CD4-positive, alpha-beta T cell treated with Interleukin-17A for 4 hours (primary cell): ENCODE data around the gene FAM53A.

ENCODE experiments used
- DNase-seq: peaks from one replicate; pipeline ENCODE4 v3.0.0-alpha.2; 2020; ENCODE audit warnings: mixed read lengths

The FAM53A gene

DNA sequence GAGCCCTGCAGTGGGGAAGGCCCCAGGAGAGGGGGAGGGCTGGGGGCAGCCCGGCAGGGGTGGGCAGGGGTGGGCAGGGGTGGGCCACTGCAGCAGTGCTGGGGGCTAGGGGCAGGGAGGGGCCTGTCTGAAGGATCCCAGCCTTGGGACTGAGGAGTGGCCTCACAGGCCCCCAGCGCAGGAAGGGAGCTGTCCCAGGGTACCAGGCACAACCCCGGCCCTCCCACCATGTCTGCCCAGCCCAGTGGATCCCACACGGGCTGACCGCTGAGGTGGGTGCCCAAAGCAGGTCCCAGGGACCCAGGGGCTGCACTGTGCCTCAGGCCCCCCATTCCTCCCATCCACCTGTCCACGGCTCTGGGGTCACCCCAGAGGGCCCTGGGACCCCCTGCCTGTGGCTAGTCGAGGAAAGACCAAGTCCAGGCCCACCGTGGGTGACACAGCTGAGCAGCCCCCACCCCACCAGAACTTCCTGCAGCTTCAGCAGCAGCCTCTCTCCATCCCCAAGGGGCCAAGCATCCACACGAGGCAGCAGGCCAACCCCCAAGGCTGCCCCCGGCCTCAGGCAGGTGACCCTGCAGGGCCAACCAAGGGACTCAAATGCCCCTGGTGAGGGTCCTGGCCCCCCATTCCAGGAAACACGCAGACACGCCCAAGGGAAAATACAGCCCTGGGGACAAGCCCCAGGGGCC, 46.4 kb downstream of the FAM53A start:
- DNase-seq = no peak

DNA sequence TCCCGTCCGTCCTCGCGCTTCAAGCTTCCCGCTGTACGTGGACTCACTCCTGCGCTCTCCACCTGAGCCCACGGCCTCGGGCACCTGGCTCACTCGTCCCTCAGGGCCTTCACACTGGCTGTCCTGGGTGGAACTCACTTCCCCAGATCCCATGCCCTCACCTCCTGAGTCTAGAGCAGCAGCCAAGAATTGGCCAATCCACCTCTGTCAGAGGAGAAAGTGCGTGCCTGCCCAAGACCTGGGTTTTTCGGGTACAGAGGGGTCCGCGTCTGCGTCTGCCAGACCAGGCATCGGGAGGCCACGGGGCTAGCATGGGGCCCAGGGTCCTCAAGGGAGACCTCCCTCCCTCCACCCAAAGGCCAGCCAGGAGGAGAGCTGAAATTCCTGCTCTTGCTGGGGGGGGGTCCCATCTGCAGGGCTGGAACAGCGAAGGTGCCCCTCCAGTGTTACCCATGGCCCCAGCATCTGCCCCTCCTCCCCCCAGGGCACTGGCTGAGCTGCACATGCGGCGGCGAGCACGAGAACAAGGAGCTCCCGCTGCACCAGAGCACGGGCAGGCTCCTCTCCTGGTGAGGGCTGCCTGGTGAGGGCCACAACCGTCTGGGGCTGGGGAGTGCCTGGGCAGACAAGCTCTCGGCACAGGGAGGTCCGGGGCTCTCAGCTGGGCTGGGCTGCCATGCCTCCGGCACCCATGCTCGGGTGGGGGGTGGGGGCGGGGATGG, 47.5 kb downstream of the FAM53A start:
- DNase-seq = no peak

DNA sequence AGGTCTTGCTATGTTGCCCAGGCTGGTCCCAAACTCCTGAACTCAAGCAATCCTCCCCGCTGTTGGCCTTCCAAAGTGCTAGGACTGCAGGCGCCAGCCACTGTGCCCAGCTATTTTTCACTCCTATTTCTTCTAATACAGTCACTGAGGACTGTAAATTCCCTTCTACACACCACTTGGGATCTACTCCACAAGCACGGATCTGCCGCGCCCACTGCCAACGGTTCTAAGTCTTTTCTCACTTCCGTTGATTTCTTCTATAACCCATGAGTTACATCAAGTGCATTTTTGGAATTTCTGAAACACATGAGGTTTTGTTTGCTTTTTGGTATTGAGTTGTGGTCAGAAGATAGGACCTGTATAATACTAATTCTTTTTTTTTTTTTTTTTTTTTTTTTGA, 48.6 kb downstream of the FAM53A start:
- DNase-seq = no peak

DNA sequence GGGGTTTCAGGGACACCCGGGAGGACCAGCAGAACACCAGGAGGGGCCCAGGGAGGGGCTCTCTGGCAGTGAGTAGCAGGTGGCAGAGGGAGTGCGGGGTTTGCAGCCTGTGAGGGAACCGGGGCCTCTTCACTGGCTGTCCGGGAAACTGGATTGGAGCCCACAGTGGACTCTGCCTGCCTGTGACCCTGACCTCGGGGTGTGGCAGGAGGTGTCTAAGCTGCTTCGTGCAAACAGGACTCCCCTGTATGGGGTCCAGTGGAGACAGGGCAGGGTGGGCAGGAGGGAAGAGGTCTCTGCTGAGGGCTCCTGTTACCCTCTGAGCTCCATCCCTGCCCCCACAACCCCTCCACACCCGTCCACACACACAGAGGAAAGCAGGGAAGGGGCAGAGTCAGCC, 50.1 kb downstream of the FAM53A start:
- DNase-seq = no peak

DNA sequence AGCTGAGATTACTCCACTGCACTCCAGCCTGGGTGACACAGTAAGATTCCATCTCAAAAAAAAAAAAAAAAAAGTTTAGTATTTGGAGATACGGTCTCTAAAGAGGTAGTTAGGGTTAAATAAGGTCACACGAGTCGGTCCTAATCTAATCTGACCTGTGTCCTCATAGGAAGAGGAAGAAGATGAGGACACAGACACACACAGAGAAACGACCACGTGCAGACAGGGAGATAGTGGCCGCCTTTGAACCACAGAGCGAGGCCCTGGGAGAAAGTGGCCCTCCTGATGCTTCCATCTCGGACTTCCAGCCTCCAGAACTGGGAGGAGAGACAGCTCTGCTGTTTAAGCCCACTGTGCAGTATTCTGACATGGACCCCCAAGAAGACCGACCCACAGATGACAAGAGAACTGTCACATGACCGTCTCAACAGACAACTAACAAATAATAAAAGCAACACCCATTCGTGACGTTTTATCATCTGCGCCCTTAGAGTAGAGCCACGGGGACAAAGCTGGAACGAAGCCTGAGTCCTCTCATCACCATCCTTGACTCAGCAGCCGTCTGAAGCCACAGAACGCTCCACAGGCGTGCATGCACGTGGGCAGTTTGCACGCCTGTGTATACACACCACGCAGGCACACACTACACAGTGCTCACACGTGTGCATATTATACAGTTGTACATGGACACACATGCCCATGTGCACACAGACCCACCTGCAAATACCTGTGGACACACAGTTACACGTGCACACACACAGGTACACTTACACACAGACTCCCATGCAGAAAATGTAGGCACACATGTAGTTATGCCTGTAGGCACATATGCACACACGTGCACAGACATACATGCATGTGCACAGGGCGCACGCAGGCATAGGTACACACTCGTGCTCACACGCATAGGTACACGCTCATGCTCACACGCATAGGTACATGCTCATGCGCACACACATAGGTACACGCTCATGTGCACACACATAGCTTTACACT, 51.7 kb downstream of the FAM53A start:
- no peak for DNase-seq

DNA sequence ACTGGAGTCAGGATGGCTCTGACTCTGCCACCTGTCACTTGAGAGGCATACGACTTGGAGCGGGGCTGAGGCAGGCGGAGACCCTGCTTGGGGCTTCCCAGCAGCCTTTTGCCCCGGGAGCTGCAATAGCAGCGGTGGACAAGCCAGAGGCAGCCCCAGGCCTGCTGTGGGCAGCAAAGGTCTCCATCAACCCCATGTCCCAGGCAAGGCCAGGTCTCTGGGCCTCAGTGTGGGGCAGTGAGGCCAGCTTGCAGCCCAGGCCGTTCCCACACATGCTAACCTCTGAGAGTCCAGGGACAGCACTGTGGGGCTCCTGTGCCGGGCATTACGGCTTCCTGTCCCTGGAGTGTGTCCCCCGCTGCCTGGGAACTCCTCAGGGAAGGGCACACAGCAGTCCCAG, 53.0 kb downstream of the FAM53A start:
- no peak for DNase-seq

DNA sequence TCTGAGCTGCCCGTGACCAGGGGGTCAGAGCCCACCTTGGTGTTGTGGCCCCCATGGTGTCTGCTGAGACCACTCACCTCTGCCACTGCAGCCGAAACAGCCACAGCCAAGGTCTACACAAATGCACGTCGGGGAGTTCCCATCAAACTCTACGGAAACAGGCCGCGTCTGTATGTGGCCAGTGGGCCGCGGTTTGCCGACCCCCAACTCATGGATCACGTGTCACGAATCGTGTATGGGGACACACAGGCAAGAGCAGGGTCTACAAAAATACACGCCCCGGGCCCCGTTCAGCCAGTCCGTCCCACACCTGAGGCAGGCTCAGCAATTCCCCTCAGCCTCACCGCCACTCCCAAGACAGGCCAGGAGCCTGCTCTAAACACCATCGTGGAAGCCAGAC, 53.8 kb downstream of the FAM53A start:
- no peak for DNase-seq

DNA sequence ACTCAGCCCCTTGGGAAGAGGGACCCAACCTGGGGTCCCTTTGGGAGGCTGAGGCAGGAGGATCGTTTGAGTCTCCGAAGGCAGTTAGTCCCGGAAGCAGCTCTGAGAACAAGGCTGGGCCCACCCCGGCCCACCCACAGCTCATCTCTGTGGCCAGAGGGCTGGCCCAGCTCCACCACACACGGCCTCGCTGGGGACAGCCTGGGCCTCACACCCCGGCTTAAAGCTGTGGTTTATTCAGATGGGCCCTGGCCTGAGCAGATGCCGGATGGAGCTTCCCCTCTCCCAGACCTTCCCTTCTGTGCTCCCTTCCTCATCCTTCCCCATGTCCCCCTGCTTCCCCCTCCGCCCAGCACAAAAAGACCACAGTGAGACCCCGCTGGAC, 54.4 kb downstream of the FAM53A start:
- no peak for DNase-seq

DNA sequence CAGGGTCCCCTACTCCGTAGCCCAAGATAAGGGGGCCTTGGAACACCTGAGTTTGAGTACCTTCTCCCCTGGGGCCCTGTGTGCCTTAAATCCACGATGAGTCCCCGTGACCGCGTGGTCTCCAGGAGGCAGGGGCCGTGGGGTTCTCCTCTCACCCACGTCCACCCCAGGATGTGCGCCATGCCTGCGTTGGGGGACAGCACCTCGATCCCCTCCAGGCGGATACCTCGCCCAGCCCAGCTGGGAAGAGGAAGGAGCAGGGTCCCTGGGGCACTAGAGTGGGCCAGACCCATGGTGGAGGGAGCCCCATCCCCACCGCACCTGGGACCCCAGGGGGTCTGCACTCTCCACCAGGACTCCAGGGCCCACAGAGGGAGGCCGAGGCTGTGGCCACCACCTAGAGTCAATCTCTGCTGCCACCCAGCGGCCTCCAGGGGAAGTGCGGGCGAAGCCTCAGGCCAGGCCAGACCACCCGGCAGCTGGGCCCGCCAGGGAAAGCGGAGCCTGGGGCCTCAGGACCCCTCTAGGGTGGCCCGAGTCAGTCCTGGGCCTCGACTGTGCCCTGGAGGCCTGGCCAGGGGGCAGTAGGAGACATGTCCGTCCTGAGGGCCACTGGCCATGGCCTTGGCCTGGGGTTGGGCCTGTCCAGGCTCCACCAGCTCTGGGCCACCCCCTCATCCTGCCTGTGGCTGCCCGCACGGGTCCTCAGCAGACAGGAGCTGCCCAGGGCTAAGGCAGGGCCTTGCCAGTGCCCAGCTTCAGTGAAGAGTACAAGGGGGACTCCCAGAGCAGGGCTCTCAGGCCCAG, 55.0 kb downstream of the FAM53A start:
- DNase-seq = peak; percentile 83

DNA sequence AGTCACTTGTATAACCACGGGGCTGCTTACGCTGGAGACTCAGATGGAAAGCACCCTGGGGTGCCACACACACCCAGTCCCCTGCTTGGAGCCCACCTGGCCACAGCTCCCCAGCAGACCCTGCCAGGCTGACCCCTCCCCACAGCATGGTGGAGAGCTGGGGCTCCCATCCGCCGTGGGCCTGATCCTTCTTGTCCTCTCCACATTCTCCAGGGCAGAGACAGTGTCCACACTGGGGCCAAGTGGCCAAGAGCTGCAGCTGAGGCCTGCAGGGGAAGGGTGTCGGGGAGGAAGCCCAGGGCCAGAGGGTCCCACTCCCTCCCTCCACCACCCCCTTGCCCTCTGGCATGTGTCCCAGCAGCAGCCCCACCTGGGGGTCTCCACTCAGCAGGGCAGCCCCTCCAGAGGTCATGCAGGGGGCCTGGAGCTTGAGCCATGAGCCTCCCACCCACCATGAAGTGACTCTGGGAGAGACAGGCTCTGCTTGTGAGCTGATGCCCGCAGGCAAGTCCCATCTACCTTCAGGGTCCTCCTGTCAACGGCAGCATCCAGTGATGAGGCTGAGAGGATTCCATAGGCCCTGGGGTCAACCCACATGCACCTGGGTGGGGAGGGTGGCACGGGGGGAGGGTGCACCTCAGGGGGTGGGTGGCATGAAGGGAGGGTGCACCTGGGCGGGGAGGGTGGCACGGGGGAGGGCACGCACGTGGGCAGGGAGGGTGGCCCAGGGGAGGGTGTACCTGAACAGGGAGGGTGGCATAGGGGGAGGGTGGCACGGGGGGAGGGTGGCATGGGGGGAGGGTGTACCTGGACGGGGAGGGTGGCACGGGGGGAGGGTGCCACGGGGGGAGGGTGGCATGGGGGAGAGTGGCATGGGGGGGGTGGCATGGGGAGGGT, 56.4 kb downstream of the FAM53A start:
- no peak for DNase-seq

DNA sequence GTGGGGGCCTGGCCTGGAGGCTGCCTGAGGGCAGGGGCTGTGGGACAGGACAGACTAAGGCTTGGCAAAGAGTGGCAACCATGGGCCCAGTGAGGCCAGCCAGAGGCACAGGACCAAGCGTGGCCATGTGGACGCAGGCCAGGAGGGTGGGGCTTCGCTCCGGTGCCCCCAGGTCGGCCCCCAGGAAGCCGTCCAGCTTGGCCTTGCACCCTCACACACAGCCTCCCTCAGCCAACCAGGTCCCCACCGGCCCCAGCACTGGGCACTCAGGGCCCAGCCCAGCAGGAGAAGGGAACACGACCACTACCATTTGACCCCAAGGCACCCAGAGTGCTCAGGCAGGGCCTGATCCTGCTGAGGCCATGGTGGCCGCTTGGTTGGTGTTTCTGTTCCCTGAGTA, 57.2 kb downstream of the FAM53A start:
- no peak for DNase-seq

DNA sequence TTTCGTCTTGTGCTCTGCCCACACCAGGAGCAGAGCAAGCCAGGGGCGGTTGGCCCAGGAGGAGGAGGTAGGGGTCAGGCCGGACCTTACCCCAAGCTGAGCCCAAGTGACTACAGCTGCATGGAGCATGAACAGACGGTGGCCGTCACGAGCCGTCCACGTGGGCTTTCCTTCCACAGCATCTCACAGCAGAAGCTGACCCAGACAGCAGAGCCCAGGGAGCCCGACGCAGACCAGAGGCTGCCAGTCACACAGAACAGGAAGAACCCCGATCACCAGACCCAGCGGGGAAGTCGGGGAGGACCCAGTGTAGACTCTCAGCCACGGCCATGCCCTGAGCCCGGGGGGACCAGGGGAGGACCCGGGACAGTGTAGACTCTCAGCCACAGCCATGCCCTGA, 58.0 kb downstream of the FAM53A start:
- no peak for DNase-seq

DNA sequence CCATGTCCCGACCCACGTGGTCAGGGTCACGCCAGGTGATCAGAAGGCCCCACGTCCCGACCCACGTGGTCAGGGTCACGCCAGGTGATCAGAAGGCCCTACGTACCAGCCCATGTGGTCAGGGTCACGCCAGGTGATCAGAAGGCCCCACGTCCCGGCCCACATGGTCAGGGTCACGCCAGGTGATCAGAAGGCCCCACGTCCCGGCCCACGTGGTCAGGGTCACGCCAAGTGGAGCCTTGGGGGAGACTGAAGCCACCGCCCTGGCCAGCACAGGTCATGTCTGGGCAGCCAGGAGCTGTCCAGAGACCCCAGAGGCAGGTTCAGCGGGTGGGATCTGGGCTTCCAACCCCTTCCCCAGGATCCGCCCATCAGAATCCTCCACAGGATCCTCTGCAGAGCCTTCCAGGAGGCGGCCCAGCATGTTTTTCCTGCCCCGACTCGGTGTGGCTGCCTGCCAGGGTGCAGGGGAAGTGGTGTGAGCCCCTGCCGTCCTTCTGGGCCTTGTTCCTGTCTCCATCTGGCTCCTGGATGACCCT, 58.4 kb downstream of the FAM53A start:
- no peak for DNase-seq

DNA sequence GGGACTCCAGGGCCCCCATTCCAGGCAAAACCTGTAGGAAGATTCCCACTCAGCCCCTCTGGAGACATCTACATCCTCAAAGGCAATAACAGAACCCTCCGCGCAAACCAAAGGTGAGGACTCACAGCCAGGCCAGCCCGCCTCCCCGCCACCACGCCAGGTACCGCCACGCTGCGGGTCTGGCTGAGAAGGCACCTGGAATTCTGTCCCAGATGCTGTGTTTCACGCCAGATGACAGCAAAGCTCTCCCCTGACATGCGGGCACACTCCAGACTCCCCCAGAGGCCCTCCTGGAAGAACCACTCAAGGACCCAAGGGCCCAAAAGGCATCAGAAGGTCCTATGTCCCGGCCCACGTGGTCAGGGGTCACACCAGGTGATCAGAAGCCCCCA, 59.6 kb downstream of the FAM53A start:
- no peak for DNase-seq

DNA sequence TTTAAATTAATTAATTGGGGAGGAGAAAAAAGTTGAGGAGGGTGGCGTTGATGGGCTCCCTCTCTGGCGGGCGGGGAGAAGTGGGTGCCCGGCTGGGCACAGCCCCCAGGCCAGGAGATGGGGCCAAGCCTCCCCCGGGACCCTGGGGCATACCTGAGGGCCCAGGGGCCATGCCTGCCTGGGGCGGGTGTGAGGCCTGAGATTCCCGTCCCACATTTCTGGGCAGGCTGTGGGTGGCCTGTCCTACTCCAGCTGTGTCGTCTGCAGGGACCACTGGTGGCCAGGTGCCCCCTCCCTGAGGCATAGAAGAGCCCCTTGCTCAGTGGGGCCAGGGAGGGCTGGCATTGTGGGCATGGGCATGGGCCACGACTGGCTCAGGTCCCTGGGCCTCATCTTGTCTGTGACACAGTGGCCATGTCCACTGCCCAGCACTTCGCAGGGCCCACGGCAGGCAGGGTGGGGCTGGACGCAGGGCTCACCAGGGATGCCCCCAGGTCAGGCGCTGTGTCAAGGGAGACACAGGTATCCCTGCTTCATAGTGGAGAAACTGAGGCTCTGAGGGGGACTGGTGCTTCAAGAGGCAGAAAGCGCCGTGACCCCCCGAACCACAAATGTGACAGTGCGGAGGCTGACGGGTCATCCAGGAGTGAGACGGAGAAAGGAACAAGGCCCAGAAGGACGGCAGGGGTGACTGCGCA, 60.1 kb downstream of the FAM53A start:
- DNase-seq = no peak

DNA sequence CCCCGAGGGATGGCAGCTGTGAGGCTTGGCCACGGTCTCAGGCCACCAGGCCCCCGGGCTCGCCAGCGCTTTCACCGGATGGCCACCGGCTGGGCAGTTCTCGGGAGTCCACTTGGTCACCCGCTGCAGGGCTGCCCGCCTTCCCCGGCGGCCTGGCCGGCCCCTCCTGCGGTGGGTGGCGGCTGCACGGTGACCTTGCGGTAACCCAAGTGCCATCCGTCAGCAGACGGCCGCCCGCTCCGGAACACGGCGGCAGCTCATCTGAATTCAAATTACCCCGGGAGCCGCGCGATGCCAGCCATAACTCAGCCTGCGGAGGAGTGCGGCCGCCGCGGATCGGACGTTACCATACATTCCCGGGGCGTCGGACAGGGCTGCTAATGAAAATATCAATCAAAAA, 60.7 kb downstream of the FAM53A start:
- no peak for DNase-seq

DNA sequence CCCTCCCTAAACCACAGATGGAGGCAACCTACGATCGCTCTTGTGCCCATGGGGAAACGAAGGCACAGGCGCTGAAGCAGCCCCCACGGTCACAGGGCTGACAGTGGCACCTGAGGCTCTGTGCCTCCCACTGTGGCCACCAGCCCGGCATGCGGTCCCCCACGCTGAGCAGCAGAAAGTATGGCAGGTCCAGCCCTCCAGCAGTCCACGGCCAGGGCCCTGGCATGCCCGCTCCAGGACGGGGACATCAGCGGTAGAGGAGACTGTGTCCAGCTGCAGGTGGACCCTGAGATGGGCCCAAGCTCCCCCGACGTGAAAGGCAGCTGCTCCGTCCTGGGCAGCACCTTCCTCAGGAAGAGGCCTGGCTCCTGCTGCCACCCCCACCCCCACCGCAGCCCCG, 61.2 kb downstream of the FAM53A start:
- no peak for DNase-seq

DNA sequence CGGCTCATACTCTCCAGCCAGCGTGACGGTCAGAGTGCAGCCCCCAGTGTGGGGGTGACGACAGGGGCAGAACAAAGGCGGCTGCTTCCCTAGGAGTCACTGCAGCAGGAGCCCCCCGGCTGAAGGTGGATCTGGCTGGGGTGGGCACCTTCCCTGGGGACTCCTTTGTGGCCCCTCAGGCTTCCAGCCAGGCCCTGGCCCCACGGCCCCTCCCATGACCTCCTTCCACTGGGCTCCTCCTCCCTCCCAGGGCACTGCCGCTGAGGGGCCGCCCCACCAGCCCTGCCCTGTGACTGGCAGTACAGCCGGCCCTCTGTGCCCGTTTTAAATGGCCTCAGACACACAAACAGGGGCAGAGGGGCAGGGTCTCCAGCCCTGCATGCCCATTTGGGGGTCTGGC, 61.9 kb downstream of the FAM53A start:
- DNase-seq = no peak

DNA sequence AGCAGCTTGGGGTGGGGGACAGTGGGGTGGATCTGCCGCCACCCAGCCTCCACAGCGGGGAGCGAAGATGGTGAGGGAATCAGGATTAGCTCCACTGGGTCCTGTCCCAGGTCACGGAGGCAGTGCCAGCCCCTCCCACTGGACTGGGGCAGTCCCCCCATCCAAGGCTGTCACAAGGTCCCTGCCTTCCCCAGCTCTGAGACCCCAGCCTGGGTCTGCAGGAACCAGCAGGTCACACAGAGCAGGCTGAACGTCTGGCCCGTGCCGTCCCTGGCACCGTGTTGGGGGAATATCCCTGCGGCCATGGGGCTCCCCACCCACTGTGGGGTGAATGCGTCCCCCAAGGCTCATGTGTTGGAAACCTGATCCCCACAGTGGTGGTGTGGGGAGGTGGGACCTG, 62.6 kb downstream of the FAM53A start:
- DNase-seq = no peak

DNA sequence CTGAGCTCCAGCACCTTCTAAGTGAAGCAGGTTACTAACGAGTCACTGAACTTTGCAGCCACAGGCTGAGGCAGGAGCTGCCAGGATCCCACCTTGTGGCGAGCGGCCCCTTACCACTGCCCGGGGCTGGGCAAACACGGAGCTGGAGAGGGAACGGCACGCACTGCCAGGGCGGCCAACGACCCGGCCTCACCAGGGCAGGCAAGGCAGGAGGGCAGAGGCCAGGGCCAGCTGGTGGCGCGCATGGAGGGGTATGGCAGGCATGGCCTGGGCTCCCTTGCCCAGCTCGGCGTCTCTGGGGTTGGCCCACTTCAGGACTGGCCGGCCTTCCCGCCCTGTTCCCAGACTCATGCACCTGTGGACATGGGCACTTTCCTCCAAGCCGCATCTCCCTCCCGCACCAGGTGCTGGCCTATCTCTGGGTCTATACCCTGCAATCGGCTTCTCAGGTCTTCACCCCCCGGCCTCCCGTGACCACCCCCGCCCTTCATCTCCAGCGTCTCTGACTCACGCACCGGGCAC, 64.9 kb downstream of the FAM53A start:
- DNase-seq = no peak

DNA sequence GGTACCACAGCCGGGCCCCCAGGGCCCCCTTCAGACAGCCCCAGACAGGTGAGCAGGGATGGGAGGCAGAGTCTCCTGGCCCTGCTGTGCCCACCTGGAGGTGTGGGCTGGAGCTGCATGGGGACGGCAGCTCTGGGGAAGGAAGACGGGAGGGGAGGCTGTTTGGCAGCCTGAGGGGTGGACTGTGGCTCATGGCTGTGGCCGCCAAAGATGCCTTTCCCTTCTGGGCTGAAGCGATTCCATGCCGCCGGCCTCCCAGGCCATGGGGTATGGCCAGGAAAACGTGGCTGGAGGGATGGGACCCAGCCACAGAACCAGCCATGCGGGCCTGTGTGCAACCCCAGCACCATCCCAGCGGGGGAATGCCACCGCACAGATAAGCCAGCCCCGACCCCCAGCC, 65.7 kb downstream of the FAM53A start:
- DNase-seq = no peak
